ENCODE measurements around the gene ANAPC1.
"Not testable (repeated sequence)": the region's sequence is repeated elsewhere in the genome, so short reads cannot be mapped to it uniquely, and the experiment has no call there.

The ANAPC1 gene

GRCh38 chr2:111790633-111791032 lies 93.4 kb downstream of the ANAPC1 start:
- not testable (repeated sequence) for H2BK15ac ChIP-seq (ENCODE audit: low read depth, poor library complexity, severe bottlenecking); H3K14ac ChIP-seq (ENCODE audit: low read length in 2 of 2); H3K36me3 ChIP-seq (ENCODE audit: control insufficient read depth in 1 of 2, insufficient read depth in 2 of 2, low read depth in 1 of 2, low read length in 2 of 2); DNase-seq; H2AFZ ChIP-seq (ENCODE audit: low read depth, low read length); H4K91ac ChIP-seq (ENCODE audit: low read length); H2BK120ac ChIP-seq (ENCODE audit: low read depth, low read length); H3K9ac ChIP-seq (ENCODE audit: low read length); H3K4ac ChIP-seq (ENCODE audit: low read depth in 1 of 2, low read length in 2 of 2); H3K27me3 ChIP-seq (ENCODE audit: control insufficient read depth in 1 of 2, insufficient read depth in 1 of 2, low read length in 2 of 2); H3K18ac ChIP-seq (ENCODE audit: low read depth in 1 of 2, low read length in 2 of 2); H3K9me3 ChIP-seq (ENCODE audit: control insufficient read depth, low read length); H2BK5ac ChIP-seq (ENCODE audit: low read depth, low read length, poor library complexity, severe bottlenecking); H3K4me2 ChIP-seq (ENCODE audit: low read length, poor library complexity, severe bottlenecking); H3K4me1 ChIP-seq (ENCODE audit: control insufficient read depth, insufficient read depth, low read depth, low read length); H3K79me1 ChIP-seq (replicated peaks; ENCODE audit: low read length, poor library complexity, severe bottlenecking); H3K4me3 ChIP-seq (ENCODE audit: insufficient read depth in 1 of 2, low read depth in 1 of 2, low read length in 2 of 2); H2BK12ac ChIP-seq (ENCODE audit: low read length in 2 of 2); H4K8ac ChIP-seq (ENCODE audit: low read length); H2AK5ac ChIP-seq (ENCODE audit: low read length, severe bottlenecking); H3K23ac ChIP-seq (ENCODE audit: low read length in 2 of 2); H3K27ac ChIP-seq (ENCODE audit: low read length, poor library complexity, severe bottlenecking)
- no CpG with 5 or more reads among the region's 1 CpG for WGBS

GRCh38 chr2:111784081-111784480 lies 99.9 kb downstream of the ANAPC1 start:
- not testable (repeated sequence) for H4K8ac ChIP-seq (ENCODE audit: low read length); H2BK12ac ChIP-seq (ENCODE audit: low read length in 2 of 2); H3K4ac ChIP-seq (ENCODE audit: low read depth in 1 of 2, low read length in 2 of 2); H3K27ac ChIP-seq (ENCODE audit: low read length, poor library complexity, severe bottlenecking); H2BK120ac ChIP-seq (ENCODE audit: low read depth, low read length); H3K79me1 ChIP-seq (replicated peaks; ENCODE audit: low read length, poor library complexity, severe bottlenecking); H3K18ac ChIP-seq (ENCODE audit: low read depth in 1 of 2, low read length in 2 of 2); H3K4me3 ChIP-seq (ENCODE audit: insufficient read depth in 1 of 2, low read depth in 1 of 2, low read length in 2 of 2); DNase-seq; H4K91ac ChIP-seq (ENCODE audit: low read length); H2BK5ac ChIP-seq (ENCODE audit: low read depth, low read length, poor library complexity, severe bottlenecking); H2BK15ac ChIP-seq (ENCODE audit: low read depth, poor library complexity, severe bottlenecking); H2AFZ ChIP-seq (ENCODE audit: low read depth, low read length); H3K4me1 ChIP-seq (ENCODE audit: control insufficient read depth, insufficient read depth, low read depth, low read length); H3K4me2 ChIP-seq (ENCODE audit: low read length, poor library complexity, severe bottlenecking); H3K9me3 ChIP-seq (ENCODE audit: control insufficient read depth, low read length); H3K9ac ChIP-seq (ENCODE audit: low read length); H3K14ac ChIP-seq (ENCODE audit: low read length in 2 of 2); H3K23ac ChIP-seq (ENCODE audit: low read length in 2 of 2); H3K27me3 ChIP-seq (ENCODE audit: control insufficient read depth in 1 of 2, insufficient read depth in 1 of 2, low read length in 2 of 2); H3K36me3 ChIP-seq (ENCODE audit: control insufficient read depth in 1 of 2, insufficient read depth in 2 of 2, low read depth in 1 of 2, low read length in 2 of 2); H2AK5ac ChIP-seq (ENCODE audit: low read length, severe bottlenecking)
- no CpG with 5 or more reads among the region's 3 CpGs for whole genome bisulfite sequencing

GRCh38 chr2:111782195-111782594 lies 101.8 kb downstream of the ANAPC1 start:
- not testable (repeated sequence) for H3K36me3 ChIP-seq (ENCODE audit: control insufficient read depth in 1 of 2, insufficient read depth in 2 of 2, low read depth in 1 of 2, low read length in 2 of 2); H3K4me2 ChIP-seq (ENCODE audit: low read length, poor library complexity, severe bottlenecking); H2AK5ac ChIP-seq (ENCODE audit: low read length, severe bottlenecking); H3K14ac ChIP-seq (ENCODE audit: low read length in 2 of 2); H2AFZ ChIP-seq (ENCODE audit: low read depth, low read length); H3K4ac ChIP-seq (ENCODE audit: low read depth in 1 of 2, low read length in 2 of 2); H3K27me3 ChIP-seq (ENCODE audit: control insufficient read depth in 1 of 2, insufficient read depth in 1 of 2, low read length in 2 of 2); H3K4me1 ChIP-seq (ENCODE audit: control insufficient read depth, insufficient read depth, low read depth, low read length); H2BK15ac ChIP-seq (ENCODE audit: low read depth, poor library complexity, severe bottlenecking); H3K18ac ChIP-seq (ENCODE audit: low read depth in 1 of 2, low read length in 2 of 2); H3K9ac ChIP-seq (ENCODE audit: low read length); H2BK120ac ChIP-seq (ENCODE audit: low read depth, low read length); H4K91ac ChIP-seq (ENCODE audit: low read length); H4K8ac ChIP-seq (ENCODE audit: low read length); H3K23ac ChIP-seq (ENCODE audit: low read length in 2 of 2); H3K4me3 ChIP-seq (ENCODE audit: insufficient read depth in 1 of 2, low read depth in 1 of 2, low read length in 2 of 2); DNase-seq; H2BK12ac ChIP-seq (ENCODE audit: low read length in 2 of 2); H2BK5ac ChIP-seq (ENCODE audit: low read depth, low read length, poor library complexity, severe bottlenecking); H3K27ac ChIP-seq (ENCODE audit: low read length, poor library complexity, severe bottlenecking); H3K79me1 ChIP-seq (replicated peaks; ENCODE audit: low read length, poor library complexity, severe bottlenecking); H3K9me3 ChIP-seq (ENCODE audit: control insufficient read depth, low read length)
- WGBS = no CpG with 5 or more reads among the region's 6 CpGs

- DNase-seq; H2BK15ac ChIP-seq (ENCODE audit: low read depth, poor library complexity, severe bottlenecking); H3K14ac ChIP-seq (ENCODE audit: low read length in 2 of 2); H3K4ac ChIP-seq (ENCODE audit: low read depth in 1 of 2, low read length in 2 of 2); H2BK12ac ChIP-seq (ENCODE audit: low read length in 2 of 2); H3K79me1 ChIP-seq (replicated peaks; ENCODE audit: low read length, poor library complexity, severe bottlenecking); H3K23ac ChIP-seq (ENCODE audit: low read length in 2 of 2); H3K4me3 ChIP-seq (ENCODE audit: insufficient read depth in 1 of 2, low read depth in 1 of 2, low read length in 2 of 2); H3K27ac ChIP-seq (ENCODE audit: low read length, poor library complexity, severe bottlenecking); H3K4me2 ChIP-seq (ENCODE audit: low read length, poor library complexity, severe bottlenecking); H3K27me3 ChIP-seq (ENCODE audit: control insufficient read depth in 1 of 2, insufficient read depth in 1 of 2, low read length in 2 of 2); H3K9ac ChIP-seq (ENCODE audit: low read length); H3K18ac ChIP-seq (ENCODE audit: low read depth in 1 of 2, low read length in 2 of 2); H3K36me3 ChIP-seq (ENCODE audit: control insufficient read depth in 1 of 2, insufficient read depth in 2 of 2, low read depth in 1 of 2, low read length in 2 of 2); H3K9me3 ChIP-seq (ENCODE audit: control insufficient read depth, low read length); H2AK5ac ChIP-seq (ENCODE audit: low read length, severe bottlenecking); H4K8ac ChIP-seq (ENCODE audit: low read length); H4K91ac ChIP-seq (ENCODE audit: low read length); H3K4me1 ChIP-seq (ENCODE audit: control insufficient read depth, insufficient read depth, low read depth, low read length); H2AFZ ChIP-seq (ENCODE audit: low read depth, low read length); H2BK120ac ChIP-seq (ENCODE audit: low read depth, low read length); H2BK5ac ChIP-seq (ENCODE audit: low read depth, low read length, poor library complexity, severe bottlenecking): not testable (repeated sequence)
- no CpG with 5 or more reads among the region's 9 CpGs for WGBS
Measured at GRCh38 chr2:111781443-111782094, 102.4 kb downstream of the ANAPC1 start.

All from mesenchymal stem cell (in vitro differentiated cells and primary cell).